Measurements from ENCODE around the gene PFN1.

PFN1 gene

GRCh38 chr17:4948166-4948930 lies at the start of gene PFN1:
Gene PFN1 (minus strand): TSS chr17:4948530. CDS start chr17:4948394, 136 bp downstream.
- peak; percentile 94 for DNase-seq (ENCODE audit: low spot score)

GRCh38 chr17:4997302-4998026 lies 49.1 kb upstream of the PFN1 start, which contains the start of the genes INCA1 and KIF1C:
Gene INCA1 (minus strand): TSS chr17:4997522. CDS start chr17:4994437, 3,085 bp downstream.
Gene KIF1C (plus strand): TSS chr17:4997950. CDS start chr17:5000247, 2,297 bp downstream.
- DNase-seq (ENCODE audit: low spot score) = peak; percentile 91

GRCh38 chr17:4994081-4994595 lies 45.8 kb upstream of the PFN1 start:
- DNase-seq (ENCODE audit: low spot score) = no peak

- no peak for DNase-seq (ENCODE audit: low spot score)
Observed at GRCh38 chr17:4987767-4988567, 39.6 kb upstream of the PFN1 start.

GRCh38 chr17:4986951-4987766 lies 38.8 kb upstream of the PFN1 start, which contains the start of gene CAMTA2:
Gene CAMTA2 (minus strand): TSS chr17:4987675. CDS start chr17:4986222, 1,453 bp downstream.
- peak; percentile 89 for DNase-seq (ENCODE audit: low spot score)

- no peak for DNase-seq (ENCODE audit: low spot score)
Observed at GRCh38 chr17:4986403-4986802, 38.1 kb upstream of the PFN1 start.

GRCh38 chr17:4982305-4982704 lies 34.0 kb upstream of the PFN1 start:
- no peak for DNase-seq (ENCODE audit: low spot score)

- DNase-seq (ENCODE audit: low spot score) = peak; percentile 72
Observed at GRCh38 chr17:4980644-4981216, 32.4 kb upstream of the PFN1 start.

- no peak for DNase-seq (ENCODE audit: low spot score)
Observed at GRCh38 chr17:4978726-4979125, 30.4 kb upstream of the PFN1 start.

GRCh38 chr17:4974115-4974670 lies 25.9 kb upstream of the PFN1 start:
- DNase-seq (ENCODE audit: low spot score) = no peak

GRCh38 chr17:4973256-4974114 lies 25.2 kb upstream of the PFN1 start:
- DNase-seq (ENCODE audit: low spot score) = no peak

GRCh38 chr17:4972752-4973151 lies 24.4 kb upstream of the PFN1 start:
- no peak for DNase-seq (ENCODE audit: low spot score)

- DNase-seq (ENCODE audit: low spot score) = no peak
Observed at GRCh38 chr17:4972322-4972721, 24.0 kb upstream of the PFN1 start.

GRCh38 chr17:4971826-4972225 lies 23.5 kb upstream of the PFN1 start:
- DNase-seq (ENCODE audit: low spot score) = no peak

- DNase-seq (ENCODE audit: low spot score) = no peak
Observed at GRCh38 chr17:4970273-4970672, 21.9 kb upstream of the PFN1 start.

- DNase-seq (ENCODE audit: low spot score) = peak; percentile 12
Observed at GRCh38 chr17:4969551-4970173, 21.3 kb upstream of the PFN1 start.

- peak; percentile 83 for DNase-seq (ENCODE audit: low spot score)
Observed at GRCh38 chr17:4969047-4969550, 20.8 kb upstream of the PFN1 start.

GRCh38 chr17:4968486-4969046 lies 20.2 kb upstream of the PFN1 start:
- DNase-seq (ENCODE audit: low spot score) = peak; percentile 18
